Measurements from ENCODE around the gene NACAD.
"Not testable (repeated sequence)": the region's sequence is repeated elsewhere in the genome, so short reads cannot be mapped to it uniquely, and the experiment has no call there.

The NACAD gene

DNA sequence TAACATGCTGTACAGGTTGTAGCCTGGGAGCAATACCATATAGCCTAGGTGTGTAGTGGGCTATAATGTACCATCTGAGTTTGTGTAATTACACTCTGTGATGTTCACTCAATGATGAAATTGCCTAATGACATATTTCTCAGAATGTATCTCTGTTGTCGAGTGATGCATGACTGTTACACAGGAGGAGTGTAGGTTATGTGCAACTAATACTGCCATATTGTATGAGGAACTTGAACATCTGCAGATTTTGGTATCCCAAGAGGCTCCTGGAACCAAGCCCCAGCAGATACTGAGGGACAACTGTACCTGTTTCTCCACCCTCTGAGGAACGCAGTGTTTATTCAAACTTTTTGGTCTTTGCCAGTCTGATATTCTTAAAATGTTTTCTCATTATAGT, 38.6 kb downstream of the NACAD start:
- DNase-seq, result no peak

DNA sequence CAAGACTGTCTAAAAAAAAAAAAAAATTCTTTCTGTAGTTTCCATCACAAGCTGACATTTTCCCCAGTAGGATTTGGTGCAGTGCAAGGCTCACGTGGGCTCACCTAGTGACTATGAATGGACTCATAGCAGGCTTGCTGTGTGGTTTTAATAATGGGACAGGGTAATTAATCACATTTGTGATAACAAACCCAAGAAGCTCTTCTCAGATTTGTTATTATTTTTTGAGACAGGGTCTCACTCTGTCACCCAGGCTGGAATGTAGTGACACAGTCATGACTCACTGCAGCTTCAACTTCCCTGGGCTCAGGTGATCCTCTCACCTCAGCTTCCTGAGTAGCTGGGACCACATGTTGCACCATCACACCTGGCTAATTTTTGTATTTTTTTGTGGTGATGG, 40.0 kb downstream of the NACAD start:
- no peak for DNase-seq

DNA sequence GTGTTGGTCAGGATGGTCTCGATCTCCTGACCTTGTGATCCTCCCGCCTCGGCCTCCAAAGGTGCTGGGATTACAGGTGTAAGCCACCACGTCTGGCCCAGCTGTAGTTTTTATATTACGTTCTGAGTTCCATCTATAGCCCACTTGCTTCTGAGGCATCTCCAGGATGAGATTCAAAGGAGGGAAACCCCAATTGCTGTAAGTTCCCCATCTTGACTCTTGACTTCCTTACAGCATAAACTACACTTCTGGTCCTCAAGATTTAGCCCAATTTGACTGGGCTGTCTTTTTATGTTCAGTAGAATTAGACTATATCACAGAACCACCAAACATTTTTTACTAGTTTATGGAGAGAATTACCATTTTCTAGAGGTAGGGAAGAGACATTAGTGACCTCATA, 44.4 kb downstream of the NACAD start:
- no peak for DNase-seq

DNA sequence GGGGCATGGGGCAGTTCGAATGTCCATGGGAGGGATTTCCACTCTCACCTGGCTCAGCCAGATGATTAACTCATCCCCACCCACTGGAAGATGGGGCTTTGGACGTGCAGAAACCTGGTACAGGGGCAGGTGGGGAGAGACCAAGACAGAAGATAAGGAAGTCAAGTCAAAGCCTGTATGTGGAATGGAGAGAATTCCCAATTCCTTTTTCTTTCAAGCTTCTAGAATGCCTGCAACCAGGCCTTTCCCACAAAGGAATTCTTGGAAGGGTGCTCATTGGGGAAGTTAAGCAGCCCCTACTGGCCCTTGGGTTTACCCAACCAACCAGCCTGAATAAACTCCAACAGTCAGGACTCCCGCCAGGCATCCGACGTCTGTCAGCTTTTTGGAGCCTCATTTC, 49.7 kb downstream of the NACAD start:
- DNase-seq, result no peak

DNA sequence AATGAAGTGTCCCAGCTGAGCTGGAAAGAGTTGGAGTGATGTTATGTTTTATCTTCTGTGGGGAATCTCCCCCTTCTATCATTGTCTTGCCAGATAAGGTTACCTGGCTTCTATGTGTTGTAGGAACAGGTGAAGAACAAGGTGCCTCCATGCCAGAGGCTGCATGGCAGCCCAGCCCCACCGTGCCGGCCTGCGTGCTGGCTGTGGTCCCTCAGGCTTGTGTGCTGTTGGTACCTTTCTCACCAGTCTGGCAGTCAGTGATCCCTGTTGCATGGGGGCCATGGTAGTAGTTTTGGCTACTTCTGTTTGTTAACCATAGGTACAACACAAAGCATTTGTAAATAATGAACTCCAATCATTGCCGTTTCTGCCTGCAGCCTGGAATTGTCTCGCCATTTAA, 50.9 kb downstream of the NACAD start:
- no peak for DNase-seq

DNA sequence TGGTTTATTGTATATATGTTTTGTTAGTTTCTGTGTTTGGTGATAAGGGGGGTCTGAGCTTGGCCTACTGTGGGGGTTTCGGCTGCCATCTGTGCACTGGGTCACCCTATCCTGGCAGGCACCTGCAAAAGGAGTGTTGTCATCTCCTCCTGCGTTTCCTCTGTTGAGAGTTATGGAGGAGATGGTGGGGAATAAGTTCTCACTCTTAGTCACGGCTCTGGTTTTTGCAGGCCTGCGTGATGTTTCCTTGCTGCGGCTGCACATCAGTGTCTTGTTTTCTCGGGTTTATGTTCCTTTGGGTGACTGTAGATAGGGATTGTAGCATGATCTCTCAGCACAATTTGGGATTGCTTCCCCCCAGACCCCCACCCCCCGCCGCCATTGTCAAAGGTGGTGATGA, 52.0 kb downstream of the NACAD start:
- no peak for DNase-seq

DNA sequence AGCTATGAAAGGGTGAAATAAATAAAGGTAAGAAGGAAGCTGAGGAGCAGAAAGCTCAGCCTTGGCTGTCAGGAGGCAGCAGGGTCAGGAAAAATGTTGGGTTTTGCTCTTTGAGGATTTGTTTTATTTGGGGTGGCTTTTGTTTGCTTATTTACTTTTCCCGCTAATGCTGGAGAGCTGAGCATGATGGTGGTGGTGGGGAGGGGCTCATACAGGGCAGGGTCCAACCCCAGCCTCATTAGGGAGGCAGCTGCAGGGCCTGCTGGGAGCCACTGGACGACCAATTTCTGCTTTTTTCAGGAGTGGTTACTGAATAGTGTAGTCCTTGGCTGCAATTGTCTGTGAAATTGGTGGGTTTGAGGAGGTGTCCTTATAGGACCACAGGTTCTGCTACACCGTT, 52.5 kb downstream of the NACAD start:
- no peak for DNase-seq

DNA sequence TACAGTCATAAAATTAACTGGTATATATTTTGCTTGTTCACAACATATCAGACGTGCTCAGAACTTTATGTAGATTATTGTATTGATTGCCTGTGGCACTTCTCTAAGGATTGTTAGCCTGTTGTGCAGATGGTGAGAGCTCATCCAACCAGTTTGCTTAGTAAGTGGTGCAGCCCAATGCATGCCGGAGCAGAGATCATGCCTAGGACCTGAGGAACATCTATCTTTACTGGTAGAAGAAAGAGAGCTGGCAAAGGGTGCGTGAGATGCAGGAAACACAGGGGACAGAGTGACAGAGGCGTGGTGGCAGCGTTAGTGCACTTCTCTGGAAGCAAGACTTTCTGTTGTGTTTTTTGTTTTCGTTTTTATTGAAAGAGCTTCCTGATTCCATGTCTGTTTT, 52.9 kb downstream of the NACAD start:
- DNase-seq, result no peak

DNA sequence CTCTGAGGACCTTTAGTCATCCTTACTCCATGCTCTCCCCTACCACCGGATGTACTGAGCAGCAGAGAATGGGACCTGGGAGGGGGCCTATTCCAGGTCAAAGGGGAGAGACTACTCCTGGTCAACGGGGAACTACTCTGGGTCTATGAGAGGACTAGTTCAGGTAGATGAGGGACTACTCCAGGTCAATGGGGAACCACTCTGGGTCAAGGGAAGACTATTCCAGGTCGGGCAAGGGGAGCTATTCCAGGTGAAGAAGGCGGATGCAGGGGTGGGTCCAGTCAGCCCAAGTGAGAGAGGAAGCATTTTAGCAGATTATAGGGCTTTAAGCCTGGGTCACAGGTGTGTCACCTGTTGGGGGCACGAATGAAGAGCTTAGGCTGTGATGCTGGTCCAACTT, 53.4 kb downstream of the NACAD start:
- DNase-seq, result no peak

DNA sequence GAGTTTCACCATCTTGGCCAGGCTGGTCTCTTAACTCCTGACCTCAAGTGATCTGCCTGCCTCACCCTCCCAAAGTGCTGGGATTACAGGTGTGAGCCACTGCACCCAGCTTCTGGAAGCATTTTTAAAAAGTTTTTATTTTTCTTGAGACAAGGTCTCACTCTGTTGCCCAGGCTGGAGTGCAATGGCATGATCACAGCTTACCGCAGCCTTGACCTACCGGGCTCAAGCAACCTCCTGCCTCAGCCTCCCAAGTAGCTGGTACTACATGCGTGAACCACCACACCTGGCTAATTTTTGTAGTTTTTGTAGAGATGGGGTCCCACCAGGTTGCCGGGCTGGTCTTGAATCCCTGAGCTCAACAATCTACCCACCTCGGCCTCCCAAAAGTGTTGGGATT, 54.1 kb downstream of the NACAD start:
- DNase-seq, result not testable (repeated sequence)

DNA sequence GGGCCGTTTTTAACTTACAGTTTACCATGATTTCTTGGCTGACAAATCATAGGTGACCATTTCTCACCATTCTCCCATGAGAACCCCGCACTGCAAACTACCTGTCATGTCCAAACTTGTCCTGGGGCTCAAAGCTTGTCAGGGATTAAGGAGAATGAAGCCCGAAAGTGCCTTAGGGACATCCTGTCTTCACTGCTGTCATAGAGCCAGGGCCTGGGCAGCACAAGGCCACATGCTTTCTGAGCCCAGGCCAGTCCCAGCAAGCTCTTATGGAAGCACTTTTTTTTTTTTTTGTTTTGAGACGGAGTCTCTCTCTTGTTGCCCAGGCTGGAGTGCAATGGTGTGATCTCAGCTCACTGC, 54.9 kb downstream of the NACAD start:
- no peak for DNase-seq

DNA sequence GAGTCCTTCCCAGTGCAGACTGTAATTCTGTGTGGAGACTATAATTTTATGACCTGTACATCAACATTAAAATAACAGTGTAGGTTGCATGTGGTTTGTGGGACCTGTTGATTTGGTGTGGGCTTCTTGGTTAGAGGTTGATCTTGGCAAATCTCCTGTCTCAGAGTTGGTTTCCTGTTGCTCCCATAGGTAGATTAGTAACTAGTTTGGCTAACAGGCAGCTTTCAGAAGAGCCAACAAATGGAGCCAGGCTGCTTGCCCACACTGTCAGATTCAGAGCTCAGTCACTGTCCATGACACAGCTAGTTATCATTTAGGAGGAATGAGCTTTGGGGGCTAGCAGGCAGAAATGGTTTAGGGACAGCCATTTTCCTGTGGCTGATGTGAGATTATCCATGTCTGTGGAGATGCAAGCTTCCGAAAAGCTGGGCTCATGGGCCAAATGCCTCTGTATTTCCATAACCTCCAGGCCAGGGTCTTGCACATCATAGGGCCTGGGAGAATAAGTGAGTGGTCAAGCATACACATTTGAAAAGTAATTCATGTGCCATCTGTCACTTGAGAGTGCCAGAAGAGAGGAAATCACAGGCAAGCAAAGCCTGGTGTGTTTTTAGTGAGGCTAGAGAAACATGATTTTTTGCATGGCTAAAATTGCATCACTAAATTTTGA, 55.4 kb downstream of the NACAD start:
- no peak for DNase-seq

DNA sequence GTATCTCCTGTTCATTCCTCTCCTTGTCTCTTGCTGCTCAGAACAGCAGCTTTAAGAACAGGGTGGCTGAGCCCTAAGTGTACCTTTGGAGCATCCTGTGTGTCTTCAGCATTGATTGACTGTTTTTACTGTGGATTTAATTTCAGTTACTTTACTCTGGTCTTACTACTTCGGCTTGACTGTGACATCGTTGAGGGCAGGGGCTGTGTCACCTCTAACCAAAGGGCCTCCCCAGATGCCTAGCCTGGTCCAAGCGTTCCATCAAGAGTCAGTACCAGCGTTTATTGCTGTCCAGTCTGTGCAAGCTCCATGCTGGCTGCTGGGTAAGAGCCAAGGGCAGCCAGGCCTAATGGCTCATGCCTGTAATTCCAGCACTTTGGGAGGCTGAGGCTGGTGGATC, 56.3 kb downstream of the NACAD start:
- DNase-seq, result no peak

DNA sequence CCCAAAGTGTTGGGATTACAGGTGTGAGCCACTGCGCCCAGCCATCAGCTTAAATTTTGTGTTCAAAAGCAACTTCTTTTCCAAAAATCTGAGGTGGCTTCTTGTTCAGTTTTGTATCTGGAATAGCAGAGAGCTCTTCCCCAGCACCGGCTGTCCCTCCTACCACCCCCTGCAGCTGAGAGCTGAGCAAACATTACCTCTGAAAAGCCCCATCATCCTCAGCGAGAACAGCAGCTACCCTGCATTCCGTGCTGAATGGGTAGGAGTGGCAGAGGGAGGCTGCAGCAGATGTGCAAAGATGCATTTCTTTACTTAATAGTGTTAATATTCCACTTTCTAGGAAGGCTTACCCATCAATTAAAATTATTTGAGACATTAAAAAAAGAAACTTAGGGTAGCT, 56.9 kb downstream of the NACAD start:
- DNase-seq, result no peak

Measured in CD4-positive, alpha-beta T cell treated with Interleukin-15 for 1 hour (primary cell).